Endodermal cell (in vitro differentiated cells): ENCODE results near the gene KCNK16. TPM values are rescaled to one million over a fixed set of nuclear protein-coding genes. Genes with fewer than 3 reads are reported as not detected.
A peak's percentile ranks its signal among the peaks of the same experiment; 100 is the strongest.

Experiments used
- DNase-seq: peaks from one replicate; pipeline ENCODE4 v3.0.0-alpha.2; 2017
- H3K27ac ChIP-seq: 2 replicates; pipeline ENCODE4 v1.5.1; 2013; ENCODE audit warnings: mild to moderate bottlenecking, low read depth, low read length, moderate library complexity
- H3K27me3 ChIP-seq: 2 replicates; pipeline ENCODE4 v1.6.1; 2013; ENCODE audit warnings: mild to moderate bottlenecking, low read length, moderate library complexity; ENCODE audit not compliant: insufficient read depth, control insufficient read depth, poor library complexity, severe bottlenecking
- H3K36me3 ChIP-seq: 2 replicates; pipeline ENCODE4 v1.7.0; 2013; ENCODE audit warnings: mild to moderate bottlenecking, low read length, moderate library complexity; ENCODE audit not compliant: control insufficient read depth, insufficient read depth
- H3K4me1 ChIP-seq: one replicate; pipeline ENCODE4 v1.7.0; 2013; ENCODE audit warnings: low read length; ENCODE audit not compliant: control insufficient read depth, insufficient read depth
- H3K4me3 ChIP-seq: 2 replicates; pipeline ENCODE4 v1.5.1; 2013; ENCODE audit warnings: mild to moderate bottlenecking, low read length, moderate library complexity
- H3K9ac ChIP-seq: 2 replicates; pipeline ENCODE4 v1.6.1; 2013; ENCODE audit warnings: mild to moderate bottlenecking, low read length, moderate library complexity; ENCODE audit not compliant: poor library complexity, severe bottlenecking; ENCODE audit errors: extremely low read depth
- H3K9me3 ChIP-seq: 2 replicates; pipeline ENCODE4 v1.6.1; 2013; ENCODE audit warnings: mild to moderate bottlenecking, low read length, moderate library complexity; ENCODE audit not compliant: control insufficient read depth
- H3K27ac Mint-ChIP-seq: 2 replicates; pipeline ENCODE4 v1.8.0; 2020; ENCODE audit warnings: mixed read lengths
- H3K27me3 Mint-ChIP-seq: 2 replicates; pipeline ENCODE4 v1.8.0; 2021; ENCODE audit warnings: mild to moderate bottlenecking, mixed read lengths; ENCODE audit not compliant: insufficient read depth
- H3K36me3 Mint-ChIP-seq: 2 replicates; pipeline ENCODE4 v1.8.0; 2020; ENCODE audit warnings: low read depth, mixed read lengths
- H3K4me1 Mint-ChIP-seq: 2 replicates; pipeline ENCODE4 v1.8.0; 2020; ENCODE audit warnings: mixed read lengths
- H3K4me3 Mint-ChIP-seq: 2 replicates; pipeline ENCODE4 v1.8.0; 2020; ENCODE audit warnings: mild to moderate bottlenecking, moderate library complexity, mixed read lengths
- H3K9me3 Mint-ChIP-seq: 2 replicates; pipeline ENCODE4 v1.8.0; 2020; ENCODE audit warnings: mild to moderate bottlenecking, mixed read lengths
- CTCF ChIP-seq: fragments of 200-600 bp; sonication (generic); conservative IDR thresholded peaks from 2 replicates; pipeline ENCODE4 v1.5.0; 2021; ENCODE audit warnings: antibody characterized with exemption, mild to moderate bottlenecking
- WGBS, 2 experiments: methylation state at CpG; one replicate each; pipeline versions ENCODE4 v1.1.5 to v1.1.7; 2013; ENCODE audit warnings: missing lambda C conversion rate in 2 of 2, mixed read lengths in 1 of 2; ENCODE audit not compliant: insufficient coverage in 1 of 2, insufficient read length in 1 of 2; 5-methylcytosine and 5-hydroxymethylcytosine counted together
- total RNA-seq, 2 donors: library from RNA; stranded (reverse); fragmentation: NEBNext Ultra II Directional in 1 of 2; extraction: Animal tissue kit (Norgen Biotek cat#: 25700) in 1 of 2; gene quantifications; 2 replicates in 1 of 2; 3 replicates in 1 of 2; pipeline ENCODE4 v1.2.1, GENCODE V29; 2021

The KCNK16 gene
- total RNA-seq, 2 donors from 2014 or later: not detected

GRCh38 chr6:39279539-39279938 lies 43.0 kb downstream of the KCNK16 start:
- Histone ChIP-seq H3K4me3 (no peak overlapping the region), H3K36me3 (no peaks in the 10 kb centered on the region), H3K9me3 (no peaks in the 10 kb centered on the region), H3K27me3 (peaks cover 10% of the 10 kb centered on the region), H3K4me1 (no peaks in the 10 kb centered on the region), H3K9ac (no peak overlapping the region), H3K27ac (no peak overlapping the region)
- WGBS, 2 experiments: 92 to 100% methylated on average over 4 to 6 of the region's 6 CpGs
- Mint-ChIP-seq H3K4me3 (no peak overlapping the region), H3K27me3 (peaks cover 11% of the 10 kb centered on the region), H3K27ac (no peak overlapping the region), H3K9me3 (no peaks in the 10 kb centered on the region), H3K36me3 (no peaks in the 10 kb centered on the region), H3K4me1 (peaks cover 2% of the 10 kb centered on the region)
- TF ChIP-seq CTCF: no peak
- peak; percentile 29 for DNase-seq

DNA sequence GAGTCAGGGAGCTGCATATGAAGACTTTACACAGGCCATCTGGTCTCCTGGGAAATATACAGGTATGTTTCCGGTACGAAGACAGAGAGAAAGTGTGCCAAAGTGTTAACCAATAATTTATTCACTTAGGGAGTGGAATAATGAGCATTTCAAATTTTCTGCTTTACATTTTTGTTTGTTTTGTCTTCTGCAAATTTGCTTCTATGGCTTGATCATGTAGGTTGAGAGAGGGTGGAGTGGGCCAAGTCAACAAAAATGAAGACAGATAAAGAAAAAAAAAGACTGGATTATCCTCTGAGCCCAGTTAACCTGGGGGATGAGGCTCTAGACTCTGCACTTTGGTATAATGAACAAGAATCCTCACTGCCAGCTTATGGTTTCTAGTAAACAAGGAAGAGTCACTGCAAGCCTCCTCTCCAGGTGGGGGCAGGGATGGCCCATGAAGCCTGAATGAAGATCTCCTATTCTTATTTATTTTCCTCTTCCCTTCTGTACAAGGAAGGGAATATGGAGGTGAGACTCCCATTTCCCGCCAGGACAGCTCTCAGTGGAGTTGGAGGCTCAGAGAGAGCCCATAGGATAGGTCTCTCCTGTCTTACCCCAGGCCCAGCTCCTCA lies 46.0 kb downstream of the KCNK16 start:
- Mint-ChIP-seq H3K27ac (no peak overlapping the region), H3K4me3 (no peak overlapping the region), H3K4me1 (peaks cover 10% of the 10 kb centered on the region), H3K36me3 (no peaks in the 10 kb centered on the region), H3K27me3 (peaks cover 8% of the 10 kb centered on the region), H3K9me3 (no peaks in the 10 kb centered on the region)
- no peak for TF ChIP-seq CTCF
- H3K4me1 ChIP-seq: no peaks in the 10 kb centered on the region
- H3K9me3 ChIP-seq: no peaks in the 10 kb centered on the region
- no peak for DNase-seq
- 95 to 100% methylated on average over 1 to 3 of the region's 3 CpGs for WGBS, 2 experiments
- H3K9ac ChIP-seq: no peak overlapping the region
- peaks cover 10% of the 10 kb centered on the region for H3K27me3 ChIP-seq
- H3K27ac ChIP-seq: no peak overlapping the region
- no peaks in the 10 kb centered on the region for H3K36me3 ChIP-seq
- H3K4me3 ChIP-seq: no peak overlapping the region

- no peaks in the 10 kb centered on the region for H3K9me3 Mint-ChIP-seq
These were observed 47.6 kb downstream of the KCNK16 start for GRCh38 chr6:39274903-39275302.

More at GRCh38 chr6:39274903-39275302, 47.6 kb downstream of the KCNK16 start:
- peaks cover 9% of the 10 kb centered on the region for H3K4me1 Mint-ChIP-seq
- TF ChIP-seq CTCF: no peak
- 93 to 100% methylated on average over 3 of the region's 3 CpGs for WGBS, 2 experiments
- Histone ChIP-seq H3K27ac (no peak overlapping the region), H3K9ac (no peak overlapping the region), H3K9me3 (no peaks in the 10 kb centered on the region), H3K36me3 (no peaks in the 10 kb centered on the region), H3K4me3 (no peak overlapping the region), H3K27me3 (peaks cover 10% of the 10 kb centered on the region), H3K4me1 (no peaks in the 10 kb centered on the region)
- H3K4me3 Mint-ChIP-seq: no peak overlapping the region
- DNase-seq: no peak
- no peak overlapping the region for H3K27ac Mint-ChIP-seq
- H3K36me3 Mint-ChIP-seq: no peaks in the 10 kb centered on the region
- H3K27me3 Mint-ChIP-seq: peaks cover 6% of the 10 kb centered on the region
